K562 (cell line): ENCODE measurements around the gene AP2A2. TPM values are rescaled to one million over a fixed set of nuclear protein-coding genes. Genes with fewer than 3 reads are reported as not detected.

ENCODE experiments used
- CBX8 ChIP-seq: fragments of 200-600 bp; sonication (generic); IDR thresholded peaks from 2 replicates; pipeline ENCODE4 v1.6.1; 2012; ENCODE audit warnings: borderline replicate concordance, mixed run types, low read depth, mild to moderate bottlenecking, moderate library complexity, mixed read lengths, low read length, control low read depth, inconsistent platforms; ENCODE audit not compliant: poor library complexity, severe bottlenecking; ENCODE audit errors: extremely low read depth
- MECOM ChIP-seq: fragments of 250-450 bp; sonication (Bioruptor Pico); IDR thresholded peaks from 2 replicates; pipeline ENCODE4 v1.8.0; 2022; ENCODE audit warnings: inconsistent platforms
- NFE2L1 ChIP-seq: fragments of 450-650 bp; IDR thresholded peaks from 2 replicates; pipeline ENCODE4 v1.6.1; 2016; ENCODE audit warnings: missing genetic modification characterization, low read depth, mild to moderate bottlenecking, missing compliant biosample characterization, moderate library complexity, borderline replicate concordance
- STAT5B ChIP-seq: fragments of 250-450 bp; sonication (Bioruptor Pico); IDR thresholded peaks from 2 replicates; pipeline ENCODE4 v1.8.0; 2021; ENCODE audit warnings: mild to moderate bottlenecking, inconsistent platforms
- ZNF23 ChIP-seq: fragments of 250-450 bp; sonication (Bioruptor Pico); IDR thresholded peaks from 2 replicates; pipeline ENCODE4 v1.4.0; 2020; ENCODE audit warnings: mild to moderate bottlenecking
- ZNF512 ChIP-seq: IDR thresholded peaks from 2 replicates; pipeline ENCODE4 v1.6.1; 2016; ENCODE audit warnings: missing genetic modification characterization, missing compliant biosample characterization
- polyA plus RNA-seq, 8 experiments: library from polyadenylated mRNA; depleted of rRNA in 4 of 8; stranded (reverse) in 5 of 8; unstranded in 3 of 8; fragments of >200 nt; fragmentation: Nextera tagmentation in 2 of 8; fragmentation: Illumina TruSeq in 1 of 8; extraction: Ambion mirVana in 2 of 8; extraction: Trizol in 1 of 8; gene quantifications; 2 replicates each; pipeline versions ENCODE4 v1.2.1 to v1.2.3, GENCODE V29; 2011 to 2014; ENCODE audit warnings: inconsistent platforms in 1 of 8, missing spikeins in 1 of 8
- total RNA-seq, 7 experiments: library from RNA; depleted of rRNA in 6 of 7; stranded (reverse); fragments of >200 nt in 6 of 7; fragmentation: Illumina TruSeq in 2 of 7; extraction: Trizol in 2 of 7; gene quantifications; 2 replicates each; pipeline versions ENCODE4 v1.2.1 to v1.2.3, GENCODE V29; 2011 to 2021; ENCODE audit warnings: low replicate concordance in 1 of 7
- TF ChIP-seq, protein P1 (sequence below), 2 experiments: fragments of 250-450 bp in 1 of 2; fragments of 450-650 bp in 1 of 2; sonication (Bioruptor Pico) in 1 of 2; IDR thresholded peaks; 2 replicates each; pipeline versions ENCODE4 v1.6.1 to v1.8.0; 2016 to 2021; ENCODE audit warnings: mild to moderate bottlenecking in 2 of 2, moderate library complexity in 2 of 2, missing compliant biosample characterization in 1 of 2, missing genetic modification characterization in 1 of 2
- TF ChIP-seq, protein P2 (sequence below): fragments of 250-450 bp; sonication (Bioruptor Pico); IDR thresholded peaks from 2 replicates; pipeline ENCODE4 v1.5.0; 2020; ENCODE audit warnings: mild to moderate bottlenecking
- TF ChIP-seq, protein P3 (sequence below): fragments of 450-650 bp; IDR thresholded peaks from 2 replicates; pipeline ENCODE4 v1.6.1; 2016; ENCODE audit warnings: low read depth, mild to moderate bottlenecking, moderate library complexity
- TF ChIP-seq, protein P4 (sequence below): fragments of 250-450 bp; sonication (Bioruptor Pico); IDR thresholded peaks from 2 replicates; pipeline ENCODE4 v1.5.0; 2022; ENCODE audit warnings: mild to moderate bottlenecking

Gene AP2A2
- total and polyA plus RNA-seq, 9 of the 15 experiments (the other 6 are each of a cell fraction or from before 2014, with no cell fraction given), result 0.69 to 41.7 (median 15.2) TPM

GRCh38 chr11:1007279-1007678, 81.6 kb downstream of the AP2A2 start (continued):
- TF ChIP-seq, protein P1, sequence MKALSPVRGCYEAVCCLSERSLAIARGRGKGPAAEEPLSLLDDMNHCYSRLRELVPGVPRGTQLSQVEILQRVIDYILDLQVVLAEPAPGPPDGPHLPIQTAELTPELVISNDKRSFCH (CRISPR knock-in tag; IDR thresholded peaks at IDR 0.05), result no peak
- TF ChIP-seq, protein P1 (tag; IDR thresholded peaks at IDR 0.05), result no peak
- TF ChIP-seq, protein P2, sequence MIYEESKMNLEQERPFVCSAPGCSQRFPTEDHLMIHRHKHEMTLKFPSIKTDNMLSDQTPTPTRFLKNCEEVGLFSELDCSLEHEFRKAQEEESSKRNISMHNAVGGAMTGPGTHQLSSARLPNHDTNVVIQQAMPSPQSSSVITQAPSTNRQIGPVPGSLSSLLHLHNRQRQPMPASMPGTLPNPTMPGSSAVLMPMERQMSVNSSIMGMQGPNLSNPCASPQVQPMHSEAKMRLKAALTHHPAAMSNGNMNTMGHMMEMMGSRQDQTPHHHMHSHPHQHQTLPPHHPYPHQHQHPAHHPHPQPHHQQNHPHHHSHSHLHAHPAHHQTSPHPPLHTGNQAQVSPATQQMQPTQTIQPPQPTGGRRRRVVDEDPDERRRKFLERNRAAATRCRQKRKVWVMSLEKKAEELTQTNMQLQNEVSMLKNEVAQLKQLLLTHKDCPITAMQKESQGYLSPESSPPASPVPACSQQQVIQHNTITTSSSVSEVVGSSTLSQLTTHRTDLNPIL (CRISPR knock-in tag), result no peak
- TF ChIP-seq ZNF512 (no peak), MECOM (CRISPR knock-in tag) (no peak), STAT5B (no peak), CBX8 (no peak), NFE2L1 (no peak), ZNF23 (CRISPR knock-in tag) (no peak)
- TF ChIP-seq, protein P3, sequence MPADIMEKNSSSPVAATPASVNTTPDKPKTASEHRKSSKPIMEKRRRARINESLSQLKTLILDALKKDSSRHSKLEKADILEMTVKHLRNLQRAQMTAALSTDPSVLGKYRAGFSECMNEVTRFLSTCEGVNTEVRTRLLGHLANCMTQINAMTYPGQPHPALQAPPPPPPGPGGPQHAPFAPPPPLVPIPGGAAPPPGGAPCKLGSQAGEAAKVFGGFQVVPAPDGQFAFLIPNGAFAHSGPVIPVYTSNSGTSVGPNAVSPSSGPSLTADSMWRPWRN, result no peak
- TF ChIP-seq, protein P4, sequence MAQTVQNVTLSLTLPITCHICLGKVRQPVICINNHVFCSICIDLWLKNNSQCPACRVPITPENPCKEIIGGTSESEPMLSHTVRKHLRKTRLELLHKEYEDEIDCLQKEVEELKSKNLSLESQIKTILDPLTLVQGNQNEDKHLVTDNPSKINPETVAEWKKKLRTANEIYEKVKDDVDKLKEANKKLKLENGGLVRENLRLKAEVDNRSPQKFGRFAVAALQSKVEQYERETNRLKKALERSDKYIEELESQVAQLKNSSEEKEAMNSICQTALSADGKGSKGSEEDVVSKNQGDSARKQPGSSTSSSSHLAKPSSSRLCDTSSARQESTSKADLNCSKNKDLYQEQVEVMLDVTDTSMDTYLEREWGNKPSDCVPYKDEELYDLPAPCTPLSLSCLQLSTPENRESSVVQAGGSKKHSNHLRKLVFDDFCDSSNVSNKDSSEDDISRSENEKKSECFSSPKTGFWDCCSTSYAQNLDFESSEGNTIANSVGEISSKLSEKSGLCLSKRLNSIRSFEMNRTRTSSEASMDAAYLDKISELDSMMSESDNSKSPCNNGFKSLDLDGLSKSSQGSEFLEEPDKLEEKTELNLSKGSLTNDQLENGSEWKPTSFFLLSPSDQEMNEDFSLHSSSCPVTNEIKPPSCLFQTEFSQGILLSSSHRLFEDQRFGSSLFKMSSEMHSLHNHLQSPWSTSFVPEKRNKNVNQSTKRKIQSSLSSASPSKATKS (CRISPR knock-in tag), result no peak
